DOHH2 (cell line): Measurements from ENCODE around the gene ALDH5A1.

Experiments used
- H3F3A ChIP-seq: fragments of 200-600 bp; sonication (generic), shearing (Covaris generic); 2 replicates; pipeline ENCODE4 v1.6.0; 2016; ENCODE audit warnings: antibody characterized with exemption, mild to moderate bottlenecking; ENCODE audit not compliant: control insufficient read depth, insufficient read depth
- H3K27ac ChIP-seq: fragments of 200-600 bp; sonication (generic); 2 replicates; pipeline ENCODE4 v1.5.1; 2014; ENCODE audit warnings: low read depth, mild to moderate bottlenecking, low read length, moderate library complexity
- H3K27me3 ChIP-seq: fragments of 200-600 bp; sonication (generic); 2 replicates; pipeline ENCODE4 v1.6.1; 2014; ENCODE audit warnings: mild to moderate bottlenecking, low read length, mixed read lengths; ENCODE audit not compliant: control insufficient read depth
- H3K36me3 ChIP-seq: fragments of 200-600 bp; sonication (generic); 2 replicates; pipeline ENCODE4 v1.6.1; 2014; ENCODE audit warnings: mild to moderate bottlenecking, low read length, moderate library complexity, mixed read lengths; ENCODE audit not compliant: control insufficient read depth
- H3K4me1 ChIP-seq: fragments of 200-600 bp; sonication (generic); 2 replicates; pipeline ENCODE4 v1.6.1; 2014; ENCODE audit warnings: mild to moderate bottlenecking, low read length, mixed read lengths; ENCODE audit not compliant: control insufficient read depth
- H3K4me2 ChIP-seq: fragments of 200-600 bp; sonication (generic); 2 replicates; pipeline ENCODE4 v1.6.0; 2014; ENCODE audit warnings: mild to moderate bottlenecking, low read length, moderate library complexity
- H3K4me3 ChIP-seq: fragments of 200-600 bp; sonication (generic); 2 replicates; pipeline ENCODE4 v1.5.1; 2014; ENCODE audit warnings: mild to moderate bottlenecking, low read length, mixed read lengths
- H3K79me2 ChIP-seq: fragments of 200-600 bp; sonication (generic); 2 replicates; pipeline ENCODE4 v1.6.1; 2014; ENCODE audit warnings: mild to moderate bottlenecking, low read length, mixed read lengths; ENCODE audit not compliant: control insufficient read depth
- H3K9me2 ChIP-seq: fragments of 200-600 bp; sonication (generic); replicated peaks from 2 replicates; pipeline ENCODE4 v1.6.1; 2014; ENCODE audit warnings: mild to moderate bottlenecking, low read length, mixed read lengths; ENCODE audit not compliant: control insufficient read depth
- H3K9me3 ChIP-seq: fragments of 200-600 bp; sonication (generic); 2 replicates; pipeline ENCODE4 v1.6.1; 2014; ENCODE audit warnings: antibody characterized with exemption, low read length, mixed read lengths; ENCODE audit not compliant: control insufficient read depth, insufficient read depth
- H4K20me1 ChIP-seq: fragments of 200-600 bp; sonication (generic); 2 replicates; pipeline ENCODE4 v1.6.0; 2014; ENCODE audit warnings: low read depth, mild to moderate bottlenecking, antibody characterized with exemption, low read length, moderate library complexity; ENCODE audit not compliant: control insufficient read depth, insufficient read depth
- CTCF ChIP-seq: fragments of 200-600 bp; sonication (generic); IDR thresholded peaks from one replicate; pipeline ENCODE4 v1.5.1; 2014; ENCODE audit warnings: antibody characterized with exemption, mild to moderate bottlenecking, low read depth, low read length; ENCODE audit not compliant: poor library complexity, severe bottlenecking
- EZH2phosphoT487 ChIP-seq: fragments of 200-600 bp; sonication (generic); IDR thresholded peaks from 2 replicates; pipeline ENCODE4 v1.6.1; 2017; ENCODE audit warnings: borderline replicate concordance, mild to moderate bottlenecking, antibody characterized with exemption, low read length, moderate library complexity, mixed read lengths

Gene ALDH5A1

GRCh38 chr6:24524329-24524728, 29.6 kb downstream of the ALDH5A1 start:
- Histone ChIP-seq H3K9me2 (no peaks in the 10 kb centered on the region), H3K4me2 (peak overlapping the region; percentile 78), H3K9me3 (no peaks in the 10 kb centered on the region), H3F3A (peaks cover 8% of the 10 kb centered on the region), H3K4me1 (peaks cover 61% of the 10 kb centered on the region), H3K27ac (no peak overlapping the region), H3K79me2 (peaks cover 5% of the 10 kb centered on the region), H3K36me3 (peaks cover 16% of the 10 kb centered on the region; the same call in 1 of the 2 replicates), H3K4me3 (no peak overlapping the region; the same call in 1 of the 2 replicates), H4K20me1 (no peaks in the 10 kb centered on the region), H3K27me3 (no peaks in the 10 kb centered on the region)
- no peak for TF ChIP-seq EZH2phosphoT487
- no peak for TF ChIP-seq CTCF

GRCh38 chr6:24524805-24525204, 30.0 kb downstream of the ALDH5A1 start:
- H3K4me2 ChIP-seq, result peak overlapping the region; percentile 78
- peaks cover 61% of the 10 kb centered on the region for H3K4me1 ChIP-seq
- peaks cover 16% of the 10 kb centered on the region; the same call in 1 of the 2 replicates for H3K36me3 ChIP-seq

GRCh38 chr6:24529985-24530384, 35.2 kb downstream of the ALDH5A1 start:
- Histone ChIP-seq H3K4me3 (no peak overlapping the region), H3K4me1 (peaks cover 12% of the 10 kb centered on the region), H3K79me2 (no peaks in the 10 kb centered on the region), H3K27ac (no peak overlapping the region), H3F3A (no peaks in the 10 kb centered on the region), H3K4me2 (no peak overlapping the region), H3K36me3 (peaks cover 19% of the 10 kb centered on the region), H4K20me1 (no peaks in the 10 kb centered on the region), H3K9me3 (no peaks in the 10 kb centered on the region), H3K27me3 (no peaks in the 10 kb centered on the region), H3K9me2 (no peaks in the 10 kb centered on the region)
- no peak for TF ChIP-seq CTCF
- no peak for TF ChIP-seq EZH2phosphoT487

More at GRCh38 chr6:24524805-24525204, 30.0 kb downstream of the ALDH5A1 start:
- Histone ChIP-seq H3K9me2 (no peaks in the 10 kb centered on the region), H3F3A (peaks cover 8% of the 10 kb centered on the region), H3K4me3 (no peak overlapping the region; the same call in 1 of the 2 replicates), H4K20me1 (no peaks in the 10 kb centered on the region), H3K27me3 (no peaks in the 10 kb centered on the region), H3K9me3 (no peaks in the 10 kb centered on the region), H3K79me2 (peaks cover 5% of the 10 kb centered on the region), H3K27ac (no peak overlapping the region)
- TF ChIP-seq CTCF, result peak; percentile 76
- TF ChIP-seq EZH2phosphoT487, result no peak

- Histone ChIP-seq H3K27me3 (no peaks in the 10 kb centered on the region), H3K36me3 (peaks cover 19% of the 10 kb centered on the region)
- TF ChIP-seq EZH2phosphoT487 (no peak), CTCF (no peak)
These were observed 39.6 kb downstream of the ALDH5A1 start for GRCh38 chr6:24534329-24534728.

More at GRCh38 chr6:24534329-24534728, 39.6 kb downstream of the ALDH5A1 start:
- H4K20me1 ChIP-seq, result no peaks in the 10 kb centered on the region
- no peaks in the 10 kb centered on the region for H3K9me2 ChIP-seq
- H3K4me2 ChIP-seq, result no peak overlapping the region
- H3K9me3 ChIP-seq, result no peaks in the 10 kb centered on the region
- H3K27ac ChIP-seq, result no peak overlapping the region
- no peaks in the 10 kb centered on the region for H3K4me1 ChIP-seq
- H3K79me2 ChIP-seq, result no peaks in the 10 kb centered on the region
- no peak overlapping the region for H3K4me3 ChIP-seq
- H3F3A ChIP-seq, result no peaks in the 10 kb centered on the region
